ENCODE data around the gene ERMAP.

The ERMAP gene

GRCh38 chr1:42837709-42838108 lies 20.8 kb downstream of the ERMAP start:
- no peak overlapping the region for H3K4me2 ChIP-seq
- no peaks in the 10 kb centered on the region for H3K79me2 ChIP-seq (ENCODE audit: insufficient read depth, low read depth)
- H4K20me1 ChIP-seq (ENCODE audit: insufficient read depth): no peaks in the 10 kb centered on the region
- H3K36me3 ChIP-seq (ENCODE audit: insufficient read depth): no peaks in the 10 kb centered on the region
- no peak overlapping the region for H3K9ac ChIP-seq
- no peak overlapping the region for H3K4me3 ChIP-seq (IDR thresholded peaks at IDR 0.05; ENCODE audit: insufficient read depth, low read depth, low read length)
- H2AFZ ChIP-seq (ENCODE audit: low read depth): no peak overlapping the region
- H3K27ac ChIP-seq: no peak overlapping the region
- no peaks in the 10 kb centered on the region for H3K27me3 ChIP-seq (ENCODE audit: insufficient read depth, low read depth)
- H3K4me1 ChIP-seq (ENCODE audit: low read depth, poor library complexity, severe bottlenecking): no peaks in the 10 kb centered on the region
- TF ChIP-seq CTCF (conservative IDR thresholded peaks at IDR 0.05; ENCODE audit: low read depth, low read length): no peak

GRCh38 chr1:42838482-42839190 lies 21.7 kb downstream of the ERMAP start:
- no peak for TF ChIP-seq CTCF (conservative IDR thresholded peaks at IDR 0.05; ENCODE audit: low read depth, low read length)
- Histone ChIP-seq H3K9ac (no peak overlapping the region), H3K4me1 (ENCODE audit: low read depth, poor library complexity, severe bottlenecking) (no peaks in the 10 kb centered on the region), H3K36me3 (ENCODE audit: insufficient read depth) (no peaks in the 10 kb centered on the region), H3K4me2 (no peak overlapping the region), H3K4me3 (IDR thresholded peaks at IDR 0.05; ENCODE audit: insufficient read depth, low read depth, low read length) (no peak overlapping the region), H2AFZ (ENCODE audit: low read depth) (no peak overlapping the region), H3K27me3 (ENCODE audit: insufficient read depth, low read depth) (no peaks in the 10 kb centered on the region), H4K20me1 (ENCODE audit: insufficient read depth) (no peaks in the 10 kb centered on the region), H3K27ac (no peak overlapping the region), H3K79me2 (ENCODE audit: insufficient read depth, low read depth) (no peaks in the 10 kb centered on the region)

GRCh38 chr1:42841010-42841409 lies 24.1 kb downstream of the ERMAP start:
- Histone ChIP-seq H4K20me1 (ENCODE audit: insufficient read depth) (no peaks in the 10 kb centered on the region), H3K4me3 (IDR thresholded peaks at IDR 0.05; ENCODE audit: insufficient read depth, low read depth, low read length) (no peak overlapping the region), H3K4me2 (no peak overlapping the region), H3K79me2 (ENCODE audit: insufficient read depth, low read depth) (no peaks in the 10 kb centered on the region), H2AFZ (ENCODE audit: low read depth) (no peak overlapping the region), H3K4me1 (ENCODE audit: low read depth, poor library complexity, severe bottlenecking) (peaks cover 8% of the 10 kb centered on the region), H3K27me3 (ENCODE audit: insufficient read depth, low read depth) (no peaks in the 10 kb centered on the region), H3K36me3 (ENCODE audit: insufficient read depth) (no peaks in the 10 kb centered on the region), H3K9ac (no peak overlapping the region), H3K27ac (no peak overlapping the region)
- TF ChIP-seq CTCF (conservative IDR thresholded peaks at IDR 0.05; ENCODE audit: low read depth, low read length): no peak

- TF ChIP-seq CTCF (conservative IDR thresholded peaks at IDR 0.05; ENCODE audit: low read depth, low read length): no peak
- no peaks in the 10 kb centered on the region for H4K20me1 ChIP-seq (ENCODE audit: insufficient read depth)
- no peak overlapping the region for H3K27ac ChIP-seq
- H3K9ac ChIP-seq: no peak overlapping the region
- H3K27me3 ChIP-seq (ENCODE audit: insufficient read depth, low read depth): no peaks in the 10 kb centered on the region
- H2AFZ ChIP-seq (ENCODE audit: low read depth): no peak overlapping the region
- H3K4me1 ChIP-seq (ENCODE audit: low read depth, poor library complexity, severe bottlenecking): peaks cover 8% of the 10 kb centered on the region
- H3K4me3 ChIP-seq (IDR thresholded peaks at IDR 0.05; ENCODE audit: insufficient read depth, low read depth, low read length): no peak overlapping the region
- H3K4me2 ChIP-seq: no peak overlapping the region
- H3K36me3 ChIP-seq (ENCODE audit: insufficient read depth): no peaks in the 10 kb centered on the region
- H3K79me2 ChIP-seq (ENCODE audit: insufficient read depth, low read depth): no peaks in the 10 kb centered on the region; the same call in 1 of the 2 replicates
These were observed 24.7 kb downstream of the ERMAP start for GRCh38 chr1:42841440-42842147.
